HG03460 (cell line): Measurements from ENCODE around the gene LOXHD1.

Experiments used
- ATAC-seq: cut with Tn5 transposase; IDR thresholded peaks from one replicate; pipeline ENCODE4 v1.9.1; 2021; ENCODE audit not compliant: unreplicated experiment

The LOXHD1 gene

DNA sequence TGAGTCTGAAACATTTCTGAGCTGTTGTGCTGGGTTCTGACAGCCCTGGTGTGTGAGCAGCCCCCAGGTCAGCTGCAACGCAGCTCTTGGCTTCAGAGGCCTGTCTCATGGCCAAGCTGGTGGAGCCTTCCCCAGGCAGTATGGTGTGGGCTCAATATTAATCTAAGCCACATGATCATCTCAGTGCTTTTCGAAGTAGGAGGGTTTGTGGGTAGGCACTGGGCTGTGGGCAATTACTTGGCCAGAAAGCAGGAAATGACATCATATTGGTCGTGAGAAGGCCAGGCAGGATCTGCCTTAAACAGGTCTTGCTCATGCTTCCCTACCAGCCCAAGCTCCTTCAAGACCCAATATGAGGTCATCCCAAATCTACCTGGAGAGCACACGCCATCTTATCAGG, 26.9 kb downstream of the LOXHD1 start:
- ATAC-seq: no peak

DNA sequence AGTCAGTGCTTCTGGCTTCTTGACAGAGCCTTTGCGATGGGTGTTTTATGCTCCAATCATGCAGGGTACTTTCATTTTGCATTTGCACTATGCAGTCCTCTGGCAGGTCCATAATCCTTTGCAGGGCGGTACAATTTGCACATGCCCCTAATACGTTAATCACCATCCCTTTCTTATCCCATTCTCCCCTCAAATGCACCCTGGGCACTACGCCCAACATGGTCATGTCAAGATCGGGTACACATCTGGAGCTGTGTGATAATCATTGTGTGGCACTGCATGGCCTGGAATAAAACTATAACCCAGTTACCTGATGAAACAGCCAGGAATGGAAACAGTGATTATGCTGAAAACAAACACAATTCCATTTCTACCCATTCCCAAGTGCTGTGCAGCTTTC, 27.7 kb downstream of the LOXHD1 start:
- no peak for ATAC-seq

DNA sequence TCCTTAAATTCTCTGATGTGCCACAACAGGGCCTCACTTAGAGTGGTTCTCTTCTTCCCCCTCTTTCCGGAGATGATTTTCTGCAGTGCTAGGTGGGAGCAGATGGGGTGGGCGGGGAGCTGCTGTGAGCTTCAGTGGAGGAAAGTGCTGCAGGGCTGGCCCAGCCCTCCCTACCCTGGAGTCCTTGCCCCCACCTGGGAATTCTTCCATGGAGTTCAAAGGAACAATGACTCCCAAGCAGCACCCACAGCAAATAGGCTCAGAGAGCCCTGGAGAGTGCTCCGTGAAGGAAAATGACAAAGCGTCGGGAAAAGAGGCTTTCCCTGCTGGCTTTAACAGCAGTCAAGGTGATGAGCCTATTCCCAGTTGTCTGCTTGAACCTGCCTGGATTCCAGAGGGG, 28.8 kb downstream of the LOXHD1 start:
- ATAC-seq: no peak

DNA sequence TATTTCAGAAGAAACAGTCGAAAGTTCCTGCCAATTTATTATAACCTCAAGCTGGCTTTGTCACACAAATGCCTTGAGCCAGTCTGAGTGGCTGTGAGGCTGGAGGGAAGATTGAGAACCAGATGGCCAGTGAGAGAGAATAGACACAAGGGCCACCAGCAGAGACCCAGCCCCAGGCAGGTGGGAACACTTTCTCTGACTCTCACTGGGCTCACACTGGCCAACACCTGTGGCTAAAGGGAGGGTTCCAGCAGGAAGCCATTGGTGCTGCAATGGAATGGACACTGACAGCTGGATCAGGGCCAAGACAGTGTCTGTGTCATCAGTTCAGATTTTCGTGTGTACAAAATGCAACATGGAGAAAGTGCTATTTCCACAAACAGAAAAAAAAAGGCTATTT, 29.9 kb downstream of the LOXHD1 start:
- ATAC-seq: no peak

DNA sequence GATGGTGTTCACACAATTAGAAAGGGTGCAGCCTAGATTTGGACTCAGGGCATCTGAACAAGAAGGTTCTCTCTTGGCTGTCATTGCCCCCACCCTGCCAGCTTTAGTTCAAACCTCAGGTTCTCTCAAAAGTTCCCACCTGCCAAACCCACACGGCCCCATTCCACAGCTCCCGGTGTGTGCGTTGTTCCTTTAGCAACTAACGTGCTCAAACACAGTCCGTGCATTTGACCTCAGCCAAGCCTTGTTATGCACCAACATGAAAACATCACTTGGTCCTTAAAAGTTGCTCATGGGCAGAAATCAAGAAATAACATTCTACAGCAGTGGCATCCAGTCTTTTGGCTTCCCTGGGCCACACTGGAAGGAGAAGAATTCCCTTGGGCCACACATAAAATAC, 32.0 kb downstream of the LOXHD1 start:
- no peak for ATAC-seq

DNA sequence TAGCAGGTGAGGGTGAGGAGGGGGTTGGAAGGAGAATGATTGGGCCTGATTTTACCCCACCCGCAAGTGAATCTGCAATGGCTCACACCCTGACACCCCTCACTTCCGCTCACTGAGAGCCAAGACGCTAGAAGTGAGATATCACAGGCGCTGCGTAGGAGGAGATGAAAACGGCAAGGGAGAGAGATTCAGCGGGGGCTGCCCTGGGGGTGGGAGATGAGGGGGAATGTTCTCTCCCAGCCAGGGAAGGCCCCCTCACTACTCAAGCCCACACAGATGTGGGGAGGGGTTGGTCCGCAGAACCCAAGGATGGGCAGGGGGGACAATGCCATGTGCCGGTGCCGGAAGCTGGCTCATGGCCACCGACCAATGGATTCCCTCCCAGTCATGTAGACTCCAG, 32.9 kb downstream of the LOXHD1 start:
- ATAC-seq: no peak

DNA sequence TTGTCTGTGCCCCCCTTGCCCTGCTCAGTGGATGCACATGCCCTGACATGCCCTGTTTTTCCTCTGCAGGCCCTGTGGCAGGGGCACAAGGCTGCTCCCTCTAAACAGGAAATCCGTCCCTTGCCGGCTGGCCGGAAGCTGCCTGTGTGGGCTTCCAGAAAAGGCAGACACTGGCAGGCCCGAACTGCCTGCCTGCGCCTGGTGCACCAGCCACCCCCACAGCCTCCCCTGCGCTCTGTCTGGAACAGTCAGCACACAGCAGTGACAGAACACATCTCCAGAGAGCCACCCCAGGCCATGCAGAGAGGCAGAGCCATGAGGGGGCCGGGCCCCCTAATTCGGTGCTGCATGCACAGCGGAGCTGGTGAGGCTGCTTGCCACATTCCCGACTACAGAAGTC, 33.5 kb downstream of the LOXHD1 start:
- no peak for ATAC-seq

DNA sequence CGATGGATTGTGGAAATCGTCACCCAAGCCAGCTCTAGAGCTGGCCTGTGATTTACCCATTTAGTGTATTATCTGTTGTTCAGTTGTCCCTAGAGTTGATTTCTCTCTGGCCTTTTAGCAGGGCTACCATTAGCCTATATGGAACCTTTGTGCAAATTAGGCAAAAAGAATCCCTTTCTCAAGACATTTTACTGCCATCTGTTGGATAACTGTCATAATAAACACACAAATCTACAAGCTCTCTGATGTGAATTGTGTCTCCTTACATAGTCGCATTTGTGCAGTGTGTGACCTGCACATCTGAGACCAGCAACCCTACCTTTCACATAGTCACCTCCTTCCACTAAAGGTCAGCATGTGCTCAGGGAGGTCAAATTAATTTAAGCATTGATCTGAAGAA, 34.0 kb downstream of the LOXHD1 start:
- ATAC-seq: no peak

DNA sequence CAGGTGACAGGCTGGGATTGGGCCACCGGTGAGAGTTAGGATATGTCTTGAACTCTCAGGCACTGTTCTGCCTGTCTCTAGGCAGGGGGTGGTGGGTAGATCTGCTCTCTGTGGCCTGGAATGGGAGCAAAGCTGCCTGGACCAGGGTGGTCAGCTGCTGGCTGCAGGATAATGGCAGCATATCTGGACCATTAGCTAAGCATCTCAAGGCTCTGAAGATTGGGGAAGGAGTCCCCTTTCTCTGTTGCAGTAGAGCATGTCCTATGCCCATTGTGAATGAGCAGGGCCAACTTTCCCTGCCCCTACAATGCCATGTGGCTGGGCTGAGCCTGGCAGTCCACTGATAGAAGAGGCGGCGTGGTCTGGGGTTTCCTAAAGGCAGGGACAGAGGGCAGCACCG, 34.6 kb downstream of the LOXHD1 start:
- no peak for ATAC-seq

DNA sequence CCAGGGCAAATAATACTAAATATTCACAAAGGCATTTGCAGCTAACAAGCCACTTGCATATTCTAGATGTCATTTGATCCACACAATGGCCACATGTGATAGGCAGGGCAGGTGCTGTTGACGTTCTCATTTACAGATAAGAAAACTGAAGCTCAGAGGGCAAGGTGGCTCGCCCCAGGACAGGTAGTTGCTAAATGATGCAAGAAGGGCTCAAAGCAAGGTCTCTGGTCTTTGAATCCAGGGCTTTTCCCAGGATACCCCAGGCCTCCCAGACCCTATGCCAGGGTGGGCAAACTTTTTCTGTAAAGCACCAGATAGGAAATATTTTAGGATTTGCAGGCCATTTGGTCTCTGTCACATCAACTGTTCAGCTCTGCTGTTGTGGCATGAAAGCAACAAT, 35.1 kb downstream of the LOXHD1 start:
- ATAC-seq: no peak

DNA sequence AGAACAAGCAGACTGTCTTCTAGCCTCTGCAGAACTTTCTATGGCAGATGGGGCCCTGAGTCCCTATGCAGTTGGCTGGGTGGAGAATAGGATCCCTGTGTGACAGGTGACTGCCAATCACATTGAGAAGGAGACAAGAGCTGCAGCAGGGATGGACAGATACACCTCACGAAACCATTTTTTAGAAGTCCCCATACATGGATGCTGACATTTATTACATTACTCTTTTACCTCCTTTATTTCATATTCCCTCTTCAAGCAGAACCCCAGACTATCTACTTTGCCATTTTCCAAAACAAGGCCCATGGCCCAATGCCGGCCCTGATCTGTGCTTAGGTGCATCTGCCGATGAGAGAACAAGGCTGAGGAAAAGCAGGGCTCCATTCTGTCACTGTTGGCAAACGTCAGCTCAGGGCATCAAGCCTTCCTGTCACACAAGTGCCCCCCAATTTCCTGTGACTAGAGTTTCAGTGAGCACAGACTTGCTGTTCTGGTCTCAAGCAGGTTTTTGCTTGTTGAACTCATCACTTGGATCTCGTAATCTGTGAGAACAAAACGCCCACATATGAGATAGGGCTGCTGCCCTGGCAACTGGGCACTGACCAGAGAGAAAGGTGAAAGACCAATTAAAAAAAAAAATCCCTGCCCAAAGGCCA, 35.8 kb downstream of the LOXHD1 start:
- no peak for ATAC-seq

DNA sequence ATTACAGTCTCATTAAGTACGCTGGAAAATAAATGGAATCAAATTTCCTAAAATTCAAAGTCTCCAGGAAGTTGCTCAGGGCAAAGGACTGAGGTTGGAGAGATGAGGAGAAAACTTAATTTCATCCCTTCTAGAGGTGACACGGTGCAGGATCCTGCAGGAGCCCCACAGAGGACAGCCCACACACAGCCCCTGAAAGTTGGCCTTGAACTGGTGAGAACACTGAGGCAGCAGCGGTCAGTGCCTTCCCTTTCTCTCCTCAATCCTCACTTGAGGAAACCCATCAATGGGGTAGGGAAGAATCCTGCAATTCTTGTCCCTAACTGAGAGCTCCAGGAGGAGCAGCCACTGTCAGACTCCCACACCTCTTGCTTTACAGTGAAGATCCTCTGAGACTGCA, 37.5 kb downstream of the LOXHD1 start:
- no peak for ATAC-seq

DNA sequence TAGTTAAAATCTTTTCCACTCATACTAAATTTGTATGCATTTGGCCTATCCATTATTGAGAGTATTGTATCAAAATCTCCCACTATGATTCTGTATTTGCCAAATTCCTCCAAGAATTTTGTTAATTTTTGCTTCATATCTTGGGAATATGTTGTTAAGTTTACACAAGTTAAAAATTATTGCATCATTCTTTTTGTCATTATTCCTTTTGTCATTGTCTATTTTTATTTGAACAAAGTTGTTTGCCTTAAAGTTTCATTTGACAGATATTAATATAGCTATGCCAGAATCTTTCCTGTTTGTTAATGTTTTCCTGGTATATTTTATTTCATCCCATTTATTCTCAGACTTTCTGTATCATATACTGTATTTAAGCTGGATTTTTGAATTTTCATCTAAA, 41.3 kb downstream of the LOXHD1 start:
- ATAC-seq: no peak

DNA sequence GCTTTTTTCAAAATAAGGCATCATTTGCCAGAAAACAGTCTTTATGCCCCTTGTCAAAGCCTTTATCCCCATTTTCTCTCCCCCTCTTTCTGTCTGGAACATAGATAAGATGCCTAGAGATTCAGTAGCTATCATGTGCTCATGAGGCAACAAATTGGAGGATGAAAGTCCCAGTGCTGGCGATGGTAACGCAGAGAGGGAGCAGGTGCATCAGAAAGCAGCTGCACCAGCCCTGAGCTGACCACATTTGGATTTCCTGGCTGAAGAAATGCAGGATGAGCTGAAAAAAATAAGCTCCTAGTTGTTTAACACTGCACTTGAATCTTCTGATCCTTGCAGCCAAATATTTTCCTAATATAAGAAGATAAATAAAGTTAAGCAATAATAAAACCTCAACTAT, 48.0 kb downstream of the LOXHD1 start:
- ATAC-seq: no peak

DNA sequence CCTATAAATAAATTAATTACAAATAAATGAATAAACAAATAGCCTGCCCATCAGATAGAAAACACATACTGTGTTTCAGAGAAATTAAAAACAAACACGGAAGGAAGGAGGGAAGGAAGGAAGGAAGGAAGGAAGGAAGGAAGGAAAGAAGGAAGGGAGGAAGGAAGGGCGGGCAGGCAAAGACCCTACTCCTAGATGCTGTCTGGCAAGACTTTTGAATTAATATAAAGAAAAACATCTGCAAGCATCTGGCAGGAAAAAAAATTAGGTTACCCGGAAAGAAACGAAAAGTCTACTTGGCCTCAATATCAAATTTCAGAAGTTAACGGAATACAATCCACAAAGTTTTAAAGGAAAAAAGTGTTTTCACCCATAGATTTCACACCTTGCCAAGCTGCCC, 49.1 kb downstream of the LOXHD1 start:
- ATAC-seq: no peak

DNA sequence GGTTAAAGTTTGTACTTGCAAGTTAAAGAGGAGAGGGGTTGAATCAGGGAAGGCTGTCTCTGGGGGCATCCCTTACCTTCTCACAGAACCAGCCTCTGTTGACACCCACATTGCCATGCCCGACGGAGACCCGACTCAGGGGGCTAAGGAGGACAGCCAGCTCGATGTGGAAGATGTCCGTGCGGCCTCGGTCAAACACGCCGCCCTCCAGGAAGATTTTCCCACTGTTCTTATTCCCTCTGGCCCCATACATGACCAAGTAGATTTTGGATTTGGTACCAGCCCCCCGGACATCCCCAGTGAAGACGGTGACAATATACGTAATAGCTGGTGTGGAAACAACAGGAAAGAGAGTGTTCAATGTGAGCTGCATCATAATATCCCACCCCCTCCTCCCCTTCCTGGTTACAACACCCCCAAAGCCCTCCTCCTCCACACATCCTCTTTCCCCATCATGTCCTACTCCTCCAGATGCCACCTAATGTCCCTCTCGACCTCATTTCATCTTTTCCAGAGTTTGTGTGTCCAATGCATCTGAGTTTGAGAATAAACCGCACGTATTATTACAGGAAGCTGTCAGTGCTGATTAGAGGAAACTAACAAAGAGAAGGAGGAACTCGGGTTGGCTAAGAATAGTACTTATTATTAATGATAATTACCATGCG, 55.7 kb downstream of the LOXHD1 start:
- ATAC-seq: no peak

DNA sequence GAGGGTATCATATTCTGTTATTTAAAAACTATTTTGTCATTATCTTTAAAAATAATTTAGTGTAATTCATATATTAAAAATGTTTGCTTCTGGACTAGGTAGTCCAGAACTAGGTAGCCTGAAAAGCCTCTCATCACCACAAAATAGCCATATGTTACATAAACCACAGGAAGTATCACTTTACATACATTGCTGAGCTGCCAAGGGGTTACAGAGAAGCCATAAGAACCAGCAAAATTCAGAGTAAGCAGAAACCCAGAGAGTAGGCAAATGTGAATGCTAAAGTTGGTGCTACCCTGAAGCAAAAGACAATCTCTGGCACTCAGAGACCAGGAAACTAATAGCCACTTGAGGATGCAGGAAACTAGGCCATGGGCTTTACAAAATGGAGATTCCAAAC, 60.9 kb downstream of the LOXHD1 start:
- ATAC-seq: no peak

DNA sequence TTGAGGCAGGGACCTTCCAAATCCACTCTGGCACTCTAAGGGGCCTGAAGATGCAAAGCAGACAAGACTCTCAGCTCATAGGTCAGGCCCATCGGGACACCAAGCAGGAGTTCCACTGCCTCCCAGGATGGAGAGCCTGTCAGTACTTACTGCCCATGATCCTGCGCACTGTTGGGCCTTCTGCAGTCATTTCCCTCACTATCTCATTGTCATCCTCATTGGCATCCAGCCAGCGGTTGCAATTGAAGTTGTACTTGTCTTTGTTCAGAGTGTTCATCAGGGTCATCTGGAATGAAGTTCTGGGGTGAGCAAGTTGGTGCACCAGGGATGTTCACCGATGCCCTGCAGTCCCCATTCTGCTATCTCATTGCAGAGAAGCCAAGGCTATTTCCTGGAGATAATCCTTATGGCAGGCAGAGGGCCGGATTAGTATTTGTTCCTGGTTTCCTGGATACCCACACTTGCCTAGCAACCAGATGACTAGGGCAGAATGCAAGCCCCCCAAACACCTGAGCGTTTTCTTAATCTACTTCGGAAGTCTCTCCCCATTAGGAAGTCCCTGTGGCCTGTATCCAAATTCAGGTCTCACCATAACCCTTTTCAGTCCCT, 65.1 kb downstream of the LOXHD1 start:
- no peak for ATAC-seq

DNA sequence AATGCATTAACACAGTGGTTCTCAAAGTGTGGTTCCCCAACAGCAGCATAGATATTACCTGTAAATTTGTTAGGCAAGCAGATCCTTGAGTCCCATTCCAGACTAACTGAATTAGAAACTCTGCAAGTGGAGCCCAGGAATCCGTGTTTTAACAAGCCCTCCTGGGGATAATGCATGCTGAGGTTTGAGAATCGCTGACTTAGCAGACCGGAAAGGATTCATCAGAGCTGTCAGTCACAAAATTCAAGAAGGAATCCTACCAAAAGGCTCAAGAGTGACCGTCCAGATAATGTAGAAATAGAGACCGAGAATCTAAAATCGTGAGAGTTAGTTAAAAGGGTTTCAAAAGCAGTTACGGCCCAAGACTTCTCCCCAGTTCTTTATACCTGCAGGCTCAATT, 66.9 kb downstream of the LOXHD1 start:
- no peak for ATAC-seq

DNA sequence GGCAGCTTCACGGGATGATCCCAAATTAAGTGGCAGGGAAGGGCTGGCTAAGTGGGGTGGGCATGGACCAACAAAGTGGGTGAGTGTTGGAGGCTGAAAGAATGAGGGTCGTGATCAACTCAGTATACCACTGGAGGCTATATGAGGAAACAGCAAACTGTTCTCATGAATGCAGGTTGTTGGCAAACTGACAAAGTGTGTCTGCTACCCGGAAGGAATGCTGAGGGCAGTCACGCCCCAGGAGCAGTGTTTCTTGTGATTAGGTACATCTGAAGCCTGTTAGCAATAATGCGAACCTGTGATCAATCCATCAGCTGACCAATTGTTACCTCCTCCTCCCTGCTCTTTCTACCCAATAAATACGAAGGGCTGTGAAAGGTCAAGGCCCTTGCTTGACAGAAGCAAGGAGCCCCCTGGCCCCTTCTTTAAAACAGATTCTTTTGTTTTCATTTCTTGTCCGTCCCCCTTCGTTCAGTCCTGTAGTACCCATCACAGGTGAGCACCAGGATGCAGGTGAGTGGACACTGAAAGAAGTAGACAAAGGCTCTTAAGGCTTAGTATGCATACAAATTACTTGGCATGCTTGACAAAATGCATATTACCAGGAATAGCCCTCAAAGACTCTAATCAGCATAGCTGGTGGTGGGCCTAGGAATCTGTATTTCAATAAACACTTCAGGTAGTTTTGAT, 67.9 kb downstream of the LOXHD1 start:
- ATAC-seq: no peak

DNA sequence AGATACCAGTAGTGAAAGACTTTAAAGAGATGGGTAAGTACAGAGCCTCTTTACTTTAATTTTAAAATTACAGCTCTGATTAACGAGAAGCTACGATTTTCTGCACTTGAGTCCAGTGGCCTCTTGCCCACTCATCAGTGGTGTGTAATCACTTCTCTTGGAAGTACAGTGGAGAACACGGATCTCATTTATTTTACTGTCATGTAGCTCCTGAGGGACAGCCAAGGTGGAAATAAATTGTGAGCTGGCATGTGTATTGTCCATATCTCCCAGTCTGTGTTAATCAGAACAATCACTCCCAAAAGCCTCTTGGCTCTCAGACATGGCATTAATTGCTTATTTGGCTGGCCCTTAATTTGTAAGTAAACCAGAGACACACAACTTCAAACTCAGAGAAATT, 69.4 kb downstream of the LOXHD1 start:
- ATAC-seq: no peak

DNA sequence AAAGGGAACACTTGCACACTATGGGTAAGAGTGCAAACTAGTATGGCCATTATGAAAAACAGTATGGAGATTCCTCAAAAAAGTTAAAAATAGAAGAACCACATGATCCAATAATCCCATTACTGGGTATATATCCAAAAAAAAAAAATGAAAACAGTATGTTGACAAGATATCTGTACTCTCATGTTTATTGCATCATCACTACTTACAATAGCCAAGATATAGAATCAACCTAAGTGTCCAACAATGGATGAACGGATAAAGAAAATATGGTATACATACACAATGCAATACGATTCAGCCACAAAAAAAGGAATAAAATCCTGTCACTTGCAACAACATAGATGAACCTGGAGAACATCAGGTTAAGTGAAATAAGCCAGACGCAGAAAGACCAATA, 73.3 kb downstream of the LOXHD1 start:
- ATAC-seq: no peak
